SHP77 treated with DMSO at 0.1 percent for 48 hours (cell line): ENCODE results near the gene FBXW7.
"Not testable (repeated sequence)": the region's sequence is repeated elsewhere in the genome, so short reads cannot be mapped to it uniquely, and the experiment has no call there.

Experiments used
- DNase-seq: peaks from one replicate; lab custom pipeline; 2025; lab: John Stamatoyannopoulos, UW

The FBXW7 gene

GRCh38 chr4:152544533-152544932 lies 8.6 kb upstream of the FBXW7 start:
- DNase-seq = not testable (repeated sequence)

DNA sequence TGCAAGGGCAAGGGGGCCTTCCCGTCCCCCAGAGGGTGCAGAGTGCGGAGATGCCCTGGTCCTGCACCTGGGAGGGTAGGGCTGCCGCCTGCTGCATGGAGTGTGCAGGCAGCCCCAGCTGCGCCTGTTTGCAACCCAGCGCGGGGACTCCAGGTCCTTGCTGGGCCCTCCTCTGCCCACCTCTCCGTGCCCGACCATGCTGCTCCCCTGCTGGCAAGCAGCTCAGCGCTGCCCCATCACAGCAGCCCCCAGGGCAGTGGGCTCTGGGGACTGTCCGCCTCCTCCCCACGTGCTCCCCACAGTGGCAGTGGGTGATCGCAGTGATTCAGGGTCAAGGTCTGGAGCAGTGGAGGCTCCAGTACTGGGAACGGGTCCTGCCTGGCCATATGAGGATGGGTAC lies 5.0 kb upstream of the FBXW7 start:
- DNase-seq = no peak

DNA sequence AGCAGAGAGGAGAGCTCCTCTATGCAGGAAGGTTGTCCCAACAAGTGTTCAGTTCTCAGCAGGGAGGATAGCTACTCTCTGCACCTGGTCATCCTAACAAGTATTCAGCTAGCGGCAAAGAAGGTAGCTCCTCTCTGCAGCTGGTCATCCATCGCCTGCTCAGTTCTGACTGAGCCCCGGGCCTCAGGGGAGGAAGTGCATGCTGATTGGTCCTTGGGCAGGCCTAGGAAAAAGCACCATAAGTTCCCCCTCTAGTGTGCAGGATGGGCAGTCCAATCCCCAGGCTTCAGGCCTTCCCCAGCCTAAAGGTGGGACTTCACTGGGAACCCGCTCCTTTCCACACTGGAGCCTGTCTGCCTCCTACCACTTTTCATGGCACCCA lies 4.4 kb upstream of the FBXW7 start:
- no peak for DNase-seq

- no peak for DNase-seq
Observed at GRCh38 chr4:152539556-152540292, 3.8 kb upstream of the FBXW7 start.

DNA sequence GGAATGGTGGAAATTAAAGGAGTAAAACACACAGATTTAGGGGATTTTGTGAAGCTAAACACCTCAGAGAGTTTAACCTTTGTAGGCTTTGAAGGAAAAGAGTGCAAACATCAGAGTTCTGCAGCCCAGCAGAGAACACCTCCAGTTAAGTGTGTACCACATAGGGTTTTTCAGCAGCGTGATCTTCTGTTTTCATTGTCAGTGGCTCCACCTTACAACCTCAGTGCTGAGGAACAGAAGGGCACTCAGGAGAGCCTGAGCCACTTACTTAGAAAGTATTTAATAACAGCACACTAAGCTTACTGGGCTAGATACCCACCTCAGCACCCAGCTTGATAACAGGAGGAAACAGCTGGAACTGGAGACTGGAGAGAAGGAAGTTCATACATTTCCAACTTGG lies 2.0 kb upstream of the FBXW7 start:
- DNase-seq = no peak

DNA sequence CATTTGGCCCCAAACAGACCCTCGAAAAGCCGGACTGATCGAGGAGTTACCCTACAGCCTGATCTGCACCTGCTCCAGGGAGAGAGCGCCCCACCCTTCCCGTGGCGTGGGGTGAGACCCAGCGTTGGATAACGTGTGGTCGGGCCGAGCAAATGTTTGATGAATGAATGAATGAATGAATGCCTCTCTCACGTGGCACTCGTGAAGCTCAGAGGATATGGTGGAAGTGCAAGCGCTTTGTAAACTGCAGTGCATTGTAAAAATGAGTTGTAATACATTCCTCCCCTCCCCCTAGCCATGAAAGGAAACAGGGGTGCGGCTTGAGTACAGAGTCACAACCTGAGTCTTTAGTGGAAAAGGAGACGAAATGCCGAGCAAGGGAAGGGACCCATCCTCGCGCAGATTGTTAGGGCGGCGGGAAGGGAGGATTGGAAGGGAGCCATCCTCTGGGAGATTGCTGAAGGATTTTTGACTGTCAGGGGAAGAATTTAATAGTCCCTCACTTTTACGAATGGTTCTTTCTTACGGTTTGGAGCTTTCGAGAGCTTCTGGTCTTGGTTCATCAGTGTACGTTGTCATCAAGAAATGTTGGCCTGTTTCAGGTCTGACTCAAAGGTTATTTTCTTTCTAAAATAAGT lies 772 bp upstream of the FBXW7 start:
- DNase-seq = no peak

DNA sequence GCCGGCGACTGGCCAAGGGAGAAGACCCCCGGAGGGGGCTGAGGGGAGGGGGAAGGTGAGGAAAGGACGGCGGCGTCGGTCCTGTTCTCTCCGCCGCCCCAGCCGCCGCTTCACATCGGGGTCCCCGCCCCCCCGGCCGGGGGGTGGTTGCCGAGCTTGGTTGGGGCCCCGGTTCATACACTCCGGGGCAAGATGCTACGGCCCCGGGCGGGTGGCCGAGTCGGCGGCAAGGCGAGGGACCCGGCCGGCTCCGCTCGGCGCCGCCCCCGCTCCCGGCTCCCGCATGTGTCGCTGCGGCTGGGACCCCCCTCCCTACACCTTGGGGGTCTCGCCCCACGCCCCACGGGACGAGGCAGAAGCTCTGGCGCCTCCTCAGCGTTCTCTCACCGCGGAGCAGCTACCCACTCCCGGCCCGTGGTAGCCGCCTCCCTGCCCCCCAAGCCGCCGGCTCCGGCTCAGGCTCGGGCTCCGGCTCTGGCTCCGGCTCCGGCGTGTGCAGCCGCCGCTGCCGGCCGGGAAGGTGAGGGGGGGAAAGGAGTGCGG lies 461 bp downstream of the FBXW7 start:
- no peak for DNase-seq

DNA sequence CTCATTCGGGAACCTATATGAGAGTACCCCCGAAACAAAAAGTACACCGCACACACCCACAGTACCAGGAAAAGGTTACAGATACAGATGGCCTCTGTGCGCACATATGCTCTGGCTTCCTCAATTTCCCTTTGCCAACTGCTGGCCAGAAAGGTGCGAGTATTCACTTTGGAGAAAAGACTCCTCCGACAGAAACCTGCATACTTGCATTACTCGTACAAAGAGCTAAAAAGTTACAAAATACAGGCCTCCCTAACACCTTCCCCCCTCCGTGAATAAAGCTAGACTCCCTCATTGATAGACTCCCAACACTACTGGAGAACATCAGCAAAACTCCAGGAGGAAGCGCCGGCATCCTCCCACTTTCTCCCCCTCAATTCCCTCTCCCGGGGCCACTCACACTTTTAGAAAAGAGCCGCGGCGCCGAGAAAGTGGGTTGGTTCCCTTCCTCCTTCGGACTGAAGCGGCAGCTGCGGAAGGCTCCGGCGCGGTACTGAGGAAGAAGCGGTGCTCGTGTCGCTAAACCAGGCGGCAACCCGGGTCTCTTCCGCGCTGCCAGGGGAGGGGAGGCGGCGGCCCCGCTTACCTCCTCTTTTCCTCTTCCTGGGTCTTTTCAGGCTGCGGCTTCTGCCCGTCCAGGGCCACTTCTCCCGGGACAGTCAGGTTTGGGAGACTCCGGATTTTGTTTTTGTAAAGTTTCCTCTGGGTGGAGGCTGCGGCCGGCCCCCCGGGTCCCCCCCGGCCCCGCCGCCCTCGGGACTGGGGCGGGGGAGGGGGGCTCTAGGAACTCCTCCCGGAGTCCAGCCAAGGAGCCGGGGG lies 1.1 kb downstream of the FBXW7 start:
- DNase-seq = no peak

GRCh38 chr4:152531479-152531878 lies 4.4 kb downstream of the FBXW7 start:
- DNase-seq = no peak

DNA sequence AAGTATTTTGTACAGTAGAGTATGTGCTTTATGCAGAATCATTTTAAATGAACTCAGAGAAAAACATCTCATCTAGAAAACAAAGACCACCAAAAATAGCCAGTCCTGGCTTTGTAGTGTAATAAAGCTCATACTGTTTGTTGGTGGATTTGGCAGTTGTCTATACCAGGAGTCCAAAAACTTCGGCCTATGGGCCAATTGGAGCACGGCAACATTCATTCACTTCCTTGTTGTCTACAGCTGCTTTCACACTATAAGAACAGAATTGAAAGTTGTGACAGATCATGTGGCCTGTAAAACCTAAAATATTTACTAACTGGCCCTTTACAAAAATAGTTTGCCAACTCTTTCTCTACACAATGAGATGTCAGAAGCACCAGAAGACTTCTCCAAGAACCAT lies 5.3 kb downstream of the FBXW7 start:
- no peak for DNase-seq

DNA sequence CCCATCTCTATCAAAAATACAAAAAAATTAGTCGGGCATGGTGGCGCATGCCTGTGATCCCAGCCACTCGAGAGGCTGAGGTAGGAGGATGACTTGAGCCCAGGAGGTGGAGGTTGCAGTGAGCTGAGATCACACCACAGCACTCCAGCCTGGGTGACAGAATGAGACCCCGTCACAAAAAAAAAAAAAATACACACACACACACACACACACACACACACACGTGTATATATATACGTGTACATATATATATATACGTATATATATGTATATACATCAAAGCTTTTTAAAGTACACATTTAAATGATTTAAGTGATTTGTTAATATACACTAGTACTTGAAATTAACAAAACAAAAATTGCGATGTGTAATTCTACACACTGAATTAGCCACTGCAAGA lies 6.0 kb downstream of the FBXW7 start:
- no peak for DNase-seq

GRCh38 chr4:152528060-152528459 lies 7.8 kb downstream of the FBXW7 start:
- no peak for DNase-seq

GRCh38 chr4:152525878-152526277 lies 10.0 kb downstream of the FBXW7 start:
- no peak for DNase-seq

DNA sequence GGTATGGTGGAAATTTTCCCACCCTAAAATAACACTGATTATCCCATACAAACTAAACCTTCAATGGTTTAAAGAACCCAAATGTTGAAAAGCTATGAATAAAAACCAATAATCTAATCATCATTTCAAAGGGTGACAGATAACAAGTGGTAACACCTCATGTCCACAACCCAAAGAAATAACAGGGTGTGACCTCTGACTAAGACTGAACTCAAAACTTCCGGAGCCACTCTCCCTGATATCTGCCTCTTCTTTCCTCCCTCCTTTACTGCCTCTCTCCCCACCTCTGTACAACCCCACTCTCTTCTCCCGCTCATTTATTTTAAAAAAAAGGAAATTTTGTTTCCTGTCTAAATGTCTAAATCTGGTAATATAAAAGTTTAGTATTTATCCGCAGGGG lies 11.5 kb downstream of the FBXW7 start:
- DNase-seq = no peak

DNA sequence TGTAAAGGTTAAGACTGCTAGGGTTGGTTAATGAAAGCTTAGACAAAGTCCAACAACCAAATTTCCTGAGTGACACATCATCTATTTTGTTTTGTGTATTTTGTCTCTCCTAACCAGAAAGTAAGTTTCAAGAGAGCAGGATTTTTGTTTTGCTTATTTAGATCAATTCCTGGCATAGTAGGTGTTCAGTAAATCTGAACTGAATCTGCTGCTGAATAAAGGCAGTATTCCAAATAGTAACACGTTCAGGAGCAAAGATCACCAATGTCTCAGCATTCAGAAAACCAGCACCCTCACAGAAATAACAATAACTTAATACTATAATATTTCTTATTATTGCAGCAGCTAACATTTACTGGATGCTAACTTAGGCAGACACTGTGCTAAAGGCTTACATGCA lies 12.2 kb downstream of the FBXW7 start:
- no peak for DNase-seq

DNA sequence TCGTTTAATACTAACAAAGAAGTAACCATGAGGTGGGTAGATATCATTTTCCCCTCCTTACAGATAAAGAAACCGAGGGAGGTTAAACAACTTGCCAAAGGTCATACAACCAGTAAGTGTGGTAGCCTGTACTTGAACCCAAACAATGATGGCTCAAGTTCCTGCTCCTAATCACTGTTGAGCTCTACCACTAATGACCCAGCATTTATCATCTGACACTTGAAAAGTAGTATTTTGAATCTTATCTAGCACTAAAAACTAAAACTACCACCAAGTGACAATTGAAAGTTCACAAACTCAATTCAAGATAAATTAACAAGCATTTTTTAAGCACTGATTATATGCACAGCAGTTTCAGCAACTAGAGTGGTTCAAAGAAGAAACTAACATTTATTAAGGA lies 13.1 kb downstream of the FBXW7 start:
- no peak for DNase-seq

DNA sequence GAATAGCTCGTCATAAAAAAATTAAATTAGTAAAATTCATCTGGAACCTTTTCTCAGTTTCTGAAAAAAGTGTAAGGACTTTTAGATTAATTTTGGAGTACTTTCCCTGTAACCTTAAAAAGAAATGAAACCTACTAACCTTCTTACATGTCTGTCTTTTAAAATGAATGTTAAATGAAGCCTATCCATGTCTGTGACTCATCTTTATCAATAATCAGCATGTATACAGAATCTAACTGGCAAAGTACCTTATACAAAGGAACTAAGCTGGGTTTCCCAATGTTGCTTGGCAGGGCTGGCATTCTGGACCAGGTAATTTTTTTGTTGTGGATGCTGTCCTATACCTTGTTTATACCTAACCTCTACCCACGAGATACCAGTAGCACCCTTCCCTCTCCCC lies 13.6 kb downstream of the FBXW7 start:
- DNase-seq = no peak

DNA sequence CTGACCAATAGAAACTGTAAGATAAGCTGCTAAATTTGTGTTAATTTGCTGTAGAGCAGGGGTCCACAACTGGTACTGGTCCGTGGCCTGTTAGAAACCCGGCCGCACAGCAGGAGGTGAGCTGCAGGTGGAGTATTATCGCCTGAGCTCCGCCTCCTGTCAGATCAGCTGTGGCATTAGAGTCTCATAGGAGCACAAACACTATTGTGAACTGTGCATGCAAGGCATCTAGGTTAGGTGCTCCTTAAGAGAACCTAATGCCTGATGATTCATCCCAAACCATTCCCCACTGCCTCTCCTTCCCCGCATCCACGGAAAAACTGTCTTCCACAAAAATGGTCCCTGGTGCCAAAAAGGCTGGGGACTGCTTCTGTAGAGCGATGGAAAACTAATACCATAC lies 19.7 kb downstream of the FBXW7 start:
- no peak for DNase-seq

GRCh38 chr4:152515678-152516077 lies 20.2 kb downstream of the FBXW7 start:
- DNase-seq = no peak

- DNase-seq = no peak
Observed at GRCh38 chr4:152514356-152514755, 21.5 kb downstream of the FBXW7 start.

- DNase-seq = no peak
Observed at GRCh38 chr4:152513078-152513477, 22.8 kb downstream of the FBXW7 start.

DNA sequence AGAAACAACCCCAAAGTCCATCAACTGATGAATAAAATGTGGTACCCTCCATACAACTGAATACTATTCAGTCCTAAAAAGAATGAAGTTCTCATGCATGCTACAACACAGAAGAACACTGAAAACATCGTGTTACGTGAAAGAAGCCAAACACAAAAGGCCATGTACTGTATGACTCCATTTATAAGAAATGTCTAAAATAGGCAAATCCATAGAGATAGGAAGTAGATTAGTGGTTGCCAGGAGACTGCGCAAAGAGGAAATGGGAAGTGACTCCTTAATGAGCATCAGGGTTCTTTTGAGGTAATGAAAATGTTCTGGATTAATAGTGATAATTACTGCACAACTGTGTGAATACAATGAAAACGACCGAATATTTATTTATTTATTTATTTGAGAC lies 23.4 kb downstream of the FBXW7 start:
- no peak for DNase-seq
